GM15510 (cell line): ENCODE results near the gene PCDHGA5.
"Not testable (repeated sequence)": the region's sequence is repeated elsewhere in the genome, so short reads cannot be mapped to it uniquely, and the experiment has no call there.

Source experiments
- POLR2A ChIP-seq: IDR thresholded peaks from 3 replicates; pipeline ENCODE4 v1.6.1; 2011; ENCODE audit warnings: borderline replicate concordance; ENCODE audit not compliant: insufficient read length; ENCODE audit errors: extremely low read depth

PCDHGA5 gene

GRCh38 chr5:141398608-141399007 is 34.6 kb downstream of the PCDHGA5 start:
- TF ChIP-seq POLR2A = no peak

DNA sequence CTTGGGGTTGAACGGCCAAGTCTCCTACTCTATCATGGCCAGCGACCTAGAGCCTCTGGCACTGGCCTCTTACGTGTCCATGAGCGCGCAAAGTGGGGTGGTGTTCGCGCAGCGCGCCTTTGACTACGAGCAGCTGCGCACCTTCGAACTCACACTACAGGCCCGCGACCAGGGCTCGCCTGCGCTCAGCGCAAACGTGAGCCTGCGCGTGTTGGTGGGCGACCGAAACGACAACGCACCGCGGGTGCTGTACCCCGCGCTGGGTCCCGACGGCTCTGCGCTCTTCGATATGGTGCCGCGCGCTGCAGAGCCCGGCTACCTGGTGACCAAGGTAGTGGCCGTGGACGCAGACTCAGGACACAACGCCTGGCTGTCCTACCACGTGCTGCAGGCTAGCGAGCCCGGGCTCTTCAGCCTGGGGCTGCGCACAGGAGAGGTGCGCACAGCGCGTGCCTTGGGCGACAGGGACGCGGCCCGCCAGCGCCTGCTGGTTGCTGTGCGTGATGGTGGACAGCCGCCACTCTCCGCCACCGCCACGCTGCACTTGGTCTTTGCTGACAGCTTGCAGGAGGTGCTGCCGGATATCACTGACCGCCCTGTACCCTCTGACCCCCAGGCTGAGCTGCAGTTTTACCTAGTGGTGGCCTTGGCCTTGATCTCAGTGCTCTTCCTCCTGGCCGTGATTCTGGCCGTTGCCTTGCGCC is 35.7 kb downstream of the PCDHGA5 start:
- TF ChIP-seq POLR2A = no peak

- TF ChIP-seq POLR2A = no peak
Observed at GRCh38 chr5:141402553-141403243, 38.7 kb downstream of the PCDHGA5 start, which contains the start of gene PCDHGA9. Gene PCDHGA9, plus strand, starts transcription at chr5:141402778. Its CDS starts 175 bp downstream, at chr5:141402953.

DNA sequence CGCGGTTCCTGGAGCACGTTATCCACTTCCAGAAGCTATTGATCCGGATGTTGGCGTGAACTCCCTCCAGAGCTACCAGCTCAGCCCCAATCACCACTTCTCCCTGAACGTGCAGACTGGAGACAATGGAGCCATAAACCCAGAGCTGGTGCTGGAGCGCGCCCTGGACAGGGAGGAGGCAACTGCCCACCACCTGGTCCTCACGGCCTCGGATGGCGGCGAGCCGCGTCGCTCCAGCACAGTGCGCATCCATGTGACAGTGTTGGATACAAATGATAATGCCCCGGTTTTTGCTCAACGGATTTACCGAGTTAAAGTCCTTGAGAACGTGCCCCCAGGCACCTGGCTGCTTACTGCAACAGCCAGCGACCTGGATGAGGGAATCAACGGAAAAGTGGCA is 39.4 kb downstream of the PCDHGA5 start:
- TF ChIP-seq POLR2A = no peak

- TF ChIP-seq POLR2A = not testable (repeated sequence)
Observed at GRCh38 chr5:141407790-141408505, 44.0 kb downstream of the PCDHGA5 start, which contains the start of gene PCDHGB6. Gene PCDHGB6, plus strand, starts transcription at chr5:141408021. Its CDS starts 182 bp downstream, at chr5:141408203.

DNA sequence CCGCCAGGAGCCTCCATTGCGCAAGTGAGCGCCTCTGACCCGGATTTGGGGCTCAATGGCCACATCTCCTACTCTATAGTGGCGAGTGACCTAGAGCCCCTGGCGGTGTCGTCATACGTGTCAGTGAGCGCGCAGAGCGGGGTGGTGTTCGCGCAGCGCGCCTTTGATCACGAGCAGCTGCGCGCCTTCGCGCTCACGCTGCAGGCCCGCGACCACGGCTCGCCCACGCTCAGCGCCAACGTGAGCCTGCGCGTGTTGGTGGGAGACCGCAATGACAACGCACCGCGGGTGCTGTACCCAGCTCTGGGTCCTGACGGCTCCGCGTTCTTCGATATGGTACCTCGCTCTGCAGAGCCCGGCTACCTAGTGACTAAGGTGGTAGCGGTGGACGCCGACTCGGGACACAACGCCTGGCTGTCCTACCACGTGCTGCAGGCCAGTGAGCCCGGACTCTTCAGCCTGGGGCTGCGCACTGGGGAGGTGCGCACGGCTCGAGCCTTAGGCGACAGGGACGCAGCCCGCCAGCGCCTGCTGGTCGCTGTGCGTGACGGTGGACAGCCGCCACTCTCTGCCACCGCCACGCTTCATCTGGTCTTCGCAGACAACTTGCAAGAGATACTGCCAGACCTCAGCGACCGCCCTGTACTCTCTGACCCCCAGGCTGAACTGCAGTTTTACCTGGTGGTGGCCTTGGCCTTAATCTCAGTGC is 45.8 kb downstream of the PCDHGA5 start:
- TF ChIP-seq POLR2A = no peak

DNA sequence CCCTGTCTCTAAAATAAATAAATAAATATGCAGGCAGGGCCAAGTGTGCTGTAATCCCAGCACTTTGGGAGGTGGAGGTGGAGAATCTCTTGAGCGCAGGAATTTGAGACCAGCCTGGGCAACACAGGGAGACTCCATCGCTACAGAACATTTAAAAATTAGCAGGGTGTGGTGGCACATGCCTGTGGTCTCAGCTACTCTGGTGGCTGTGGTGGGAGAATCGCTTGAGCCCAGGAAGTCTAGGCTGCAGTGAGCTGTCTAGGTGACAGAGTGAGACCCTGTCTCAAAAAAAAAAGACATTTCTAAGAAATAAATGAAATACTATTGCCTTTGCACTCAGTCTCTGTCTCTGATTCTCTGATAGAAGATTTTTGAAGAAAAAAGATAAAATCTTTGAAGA is 47.6 kb downstream of the PCDHGA5 start:
- no peak for TF ChIP-seq POLR2A

- no peak for TF ChIP-seq POLR2A
Observed at GRCh38 chr5:141412854-141413539, 49.0 kb downstream of the PCDHGA5 start, which contains the start of gene PCDHGA10. Gene PCDHGA10, plus strand, starts transcription at chr5:141412987. Its CDS starts 189 bp downstream, at chr5:141413176.

DNA sequence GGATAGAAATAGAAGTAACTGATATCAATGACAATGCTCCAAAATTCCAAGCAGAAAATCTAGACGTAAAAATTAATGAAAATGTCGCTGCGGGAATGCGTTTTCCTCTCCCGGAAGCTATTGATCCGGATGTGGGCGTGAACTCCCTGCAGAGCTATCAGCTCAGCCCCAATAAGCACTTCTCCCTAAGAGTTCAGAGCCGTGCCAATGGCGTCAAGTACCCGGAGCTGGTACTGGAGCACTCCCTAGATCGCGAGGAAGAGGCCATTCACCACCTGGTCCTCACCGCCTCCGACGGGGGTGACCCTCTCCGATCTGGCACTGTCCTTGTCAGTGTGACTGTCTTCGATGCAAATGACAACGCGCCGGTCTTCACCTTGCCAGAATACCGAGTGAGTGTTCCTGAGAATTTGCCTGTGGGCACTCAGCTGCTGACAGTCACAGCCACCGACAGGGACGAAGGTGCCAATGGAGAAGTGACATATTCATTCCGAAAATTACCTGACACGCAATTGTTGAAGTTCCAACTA is 49.6 kb downstream of the PCDHGA5 start:
- TF ChIP-seq POLR2A = no peak
